Measurements from ENCODE around the gene CTU2. TPM values are rescaled to one million over a fixed set of nuclear protein-coding genes. Genes with fewer than 3 reads are reported as not detected.

Gene CTU2
- polyA plus RNA-seq, 2 donors = 10.4 to 11.0 TPM

- H3K27me3 ChIP-seq (ENCODE audit: control insufficient read depth in 1 of 2, insufficient read depth in 2 of 2, low read length in 2 of 2) = no peaks in the 10 kb centered on the region
- H3K9me3 ChIP-seq (ENCODE audit: control insufficient read depth in 2 of 2, insufficient read depth in 1 of 2, low read depth in 1 of 2, low read length in 1 of 2) = no peaks in the 10 kb centered on the region
- 85 to 87% methylated on average over 32 of the region's 32 CpGs for WGBS, 2 donors
- H3K4me1 ChIP-seq (ENCODE audit: control insufficient read depth in 2 of 2, insufficient read depth in 2 of 2, low read length in 1 of 2) = no peaks in the 10 kb centered on the region
- H3K4me3 ChIP-seq (ENCODE audit: low read depth in 1 of 2, low read length in 2 of 2) = no peak overlapping the region
- peaks cover 10 to 69% of the 10 kb centered on the region in 2 donors for H3K36me3 ChIP-seq (ENCODE audit: control insufficient read depth in 2 of 2, insufficient read depth in 2 of 2, low read length in 1 of 2)
- no peak overlapping the region for H3K27ac ChIP-seq (ENCODE audit: low read depth in 2 of 2, low read length in 1 of 2)
Observed at GRCh38 chr16:88725609-88726407, 19.5 kb downstream of the CTU2 start.

DNA sequence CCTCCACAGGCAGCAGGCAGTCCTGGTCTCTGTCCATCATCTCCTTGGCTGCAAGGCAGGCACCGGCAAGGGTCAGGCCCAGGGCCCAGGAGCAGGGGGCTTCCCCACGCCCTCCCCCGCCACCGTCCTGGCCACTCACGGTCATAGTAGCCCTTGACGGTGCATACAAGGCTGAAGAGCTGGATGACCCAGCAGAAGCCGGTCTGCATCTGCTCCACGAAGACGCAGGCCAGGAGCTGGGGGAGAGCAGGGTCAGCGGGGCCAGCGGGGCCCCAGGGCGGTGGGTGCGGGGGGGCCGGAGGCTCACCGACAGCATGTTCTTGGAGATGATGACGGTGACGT lies 20.1 kb downstream of the CTU2 start:
- WGBS, 2 donors = 87 to 90% methylated on average over 17 of the region's 17 CpGs
- Histone ChIP-seq H3K4me3 (ENCODE audit: low read depth in 1 of 2, low read length in 2 of 2) (no peak overlapping the region), H3K27me3 (ENCODE audit: control insufficient read depth in 1 of 2, insufficient read depth in 2 of 2, low read length in 2 of 2) (no peaks in the 10 kb centered on the region), H3K9me3 (ENCODE audit: control insufficient read depth in 2 of 2, insufficient read depth in 1 of 2, low read depth in 1 of 2, low read length in 1 of 2) (no peaks in the 10 kb centered on the region), H3K4me1 (ENCODE audit: control insufficient read depth in 2 of 2, insufficient read depth in 2 of 2, low read length in 1 of 2) (no peaks in the 10 kb centered on the region), H3K36me3 (ENCODE audit: control insufficient read depth in 2 of 2, insufficient read depth in 2 of 2, low read length in 1 of 2) (peaks cover 5 to 69% of the 10 kb centered on the region in 2 donors), H3K27ac (ENCODE audit: low read depth in 2 of 2, low read length in 1 of 2) (no peak overlapping the region)

- no peaks in the 10 kb centered on the region for H3K9me3 ChIP-seq (ENCODE audit: control insufficient read depth in 2 of 2, insufficient read depth in 1 of 2, low read depth in 1 of 2, low read length in 1 of 2)
- H3K36me3 ChIP-seq (ENCODE audit: control insufficient read depth in 2 of 2, insufficient read depth in 2 of 2, low read length in 1 of 2) = peaks cover 4 to 68% of the 10 kb centered on the region in 2 donors
- no peak overlapping the region for H3K4me3 ChIP-seq (ENCODE audit: low read depth in 1 of 2, low read length in 2 of 2)
- H3K4me1 ChIP-seq (ENCODE audit: control insufficient read depth in 2 of 2, insufficient read depth in 2 of 2, low read length in 1 of 2) = no peaks in the 10 kb centered on the region
- no peak overlapping the region for H3K27ac ChIP-seq (ENCODE audit: low read depth in 2 of 2, low read length in 1 of 2)
- 94% methylated on average over 28 of the region's 28 CpGs for WGBS, 2 donors
- H3K27me3 ChIP-seq (ENCODE audit: control insufficient read depth in 1 of 2, insufficient read depth in 2 of 2, low read length in 2 of 2) = no peaks in the 10 kb centered on the region
Observed at GRCh38 chr16:88726981-88727380, 20.7 kb downstream of the CTU2 start.

DNA sequence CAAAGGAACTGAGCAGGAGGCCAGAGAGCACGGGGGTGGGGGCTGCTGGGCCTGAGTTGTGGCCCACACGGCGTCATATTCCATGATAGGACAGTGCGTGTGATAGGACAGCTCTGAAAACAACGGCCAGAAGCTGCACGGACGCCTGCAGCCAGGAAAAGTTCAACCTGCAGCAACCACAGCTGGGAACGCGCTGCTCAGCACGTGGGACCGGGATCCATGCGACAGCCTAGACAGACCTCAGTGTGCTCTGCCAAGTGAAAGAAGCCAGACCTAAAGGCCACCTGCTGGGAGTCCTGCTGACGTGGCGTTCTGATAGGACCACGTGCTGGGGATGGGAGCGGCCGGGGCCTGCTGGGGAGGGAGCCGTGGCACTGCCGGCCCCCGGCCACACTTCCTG lies 21.6 kb downstream of the CTU2 start:
- Histone ChIP-seq H3K36me3 (ENCODE audit: control insufficient read depth in 2 of 2, insufficient read depth in 2 of 2, low read length in 1 of 2) (peaks cover 4 to 69% of the 10 kb centered on the region in 2 donors), H3K4me1 (ENCODE audit: control insufficient read depth in 2 of 2, insufficient read depth in 2 of 2, low read length in 1 of 2) (no peaks in the 10 kb centered on the region), H3K4me3 (ENCODE audit: low read depth in 1 of 2, low read length in 2 of 2) (no peak overlapping the region), H3K9me3 (ENCODE audit: control insufficient read depth in 2 of 2, insufficient read depth in 1 of 2, low read depth in 1 of 2, low read length in 1 of 2) (no peaks in the 10 kb centered on the region), H3K27ac (ENCODE audit: low read depth in 2 of 2, low read length in 1 of 2) (no peak overlapping the region), H3K27me3 (ENCODE audit: control insufficient read depth in 1 of 2, insufficient read depth in 2 of 2, low read length in 2 of 2) (no peaks in the 10 kb centered on the region)
- WGBS, 2 donors = 77 to 81% methylated on average over 20 of the region's 20 CpGs

- H3K4me1 ChIP-seq (ENCODE audit: control insufficient read depth in 2 of 2, insufficient read depth in 2 of 2, low read length in 1 of 2) = no peaks in the 10 kb centered on the region
- no peak overlapping the region for H3K27ac ChIP-seq (ENCODE audit: low read depth in 2 of 2, low read length in 1 of 2)
- H3K9me3 ChIP-seq (ENCODE audit: control insufficient read depth in 2 of 2, insufficient read depth in 1 of 2, low read depth in 1 of 2, low read length in 1 of 2) = no peaks in the 10 kb centered on the region
- WGBS, 2 donors = 87 to 88% methylated on average over 34 of the region's 34 CpGs
- no peak overlapping the region for H3K4me3 ChIP-seq (ENCODE audit: low read depth in 1 of 2, low read length in 2 of 2)
- H3K36me3 ChIP-seq (ENCODE audit: control insufficient read depth in 2 of 2, insufficient read depth in 2 of 2, low read length in 1 of 2) = peaks cover 7 to 74% of the 10 kb centered on the region in 2 donors
- H3K27me3 ChIP-seq (ENCODE audit: control insufficient read depth in 1 of 2, insufficient read depth in 2 of 2, low read length in 2 of 2) = no peaks in the 10 kb centered on the region
Observed at GRCh38 chr16:88730632-88731607, 24.6 kb downstream of the CTU2 start.

DNA sequence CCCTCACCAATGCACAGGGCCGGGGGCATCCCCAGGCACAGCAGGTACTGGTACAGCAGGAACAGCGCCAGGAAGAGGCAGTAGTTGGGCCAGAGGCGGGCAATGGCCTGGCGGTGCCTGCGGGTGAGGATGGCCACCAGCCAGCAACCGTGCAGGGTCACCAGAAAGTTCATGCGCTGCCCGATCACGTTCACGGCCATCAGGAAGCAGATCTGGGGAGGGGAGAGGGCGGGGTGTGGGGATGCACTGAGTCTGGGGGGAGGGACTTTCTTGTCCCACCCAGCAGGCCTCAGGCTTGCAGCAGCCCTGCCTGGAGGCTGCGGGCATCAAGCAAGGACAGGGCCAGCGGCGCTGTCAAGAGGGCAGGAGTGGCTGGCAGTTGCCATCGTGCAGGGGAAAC lies 25.4 kb downstream of the CTU2 start:
- Histone ChIP-seq H3K9me3 (ENCODE audit: control insufficient read depth in 2 of 2, insufficient read depth in 1 of 2, low read depth in 1 of 2, low read length in 1 of 2) (no peaks in the 10 kb centered on the region), H3K36me3 (ENCODE audit: control insufficient read depth in 2 of 2, insufficient read depth in 2 of 2, low read length in 1 of 2) (peaks cover 2 to 69% of the 10 kb centered on the region in 2 donors), H3K27me3 (ENCODE audit: control insufficient read depth in 1 of 2, insufficient read depth in 2 of 2, low read length in 2 of 2) (no peaks in the 10 kb centered on the region), H3K4me3 (ENCODE audit: low read depth in 1 of 2, low read length in 2 of 2) (no peak overlapping the region), H3K27ac (ENCODE audit: low read depth in 2 of 2, low read length in 1 of 2) (no peak overlapping the region), H3K4me1 (ENCODE audit: control insufficient read depth in 2 of 2, insufficient read depth in 2 of 2, low read length in 1 of 2) (no peaks in the 10 kb centered on the region)
- WGBS, 2 donors = 72 to 73% methylated on average over 15 of the region's 15 CpGs

DNA sequence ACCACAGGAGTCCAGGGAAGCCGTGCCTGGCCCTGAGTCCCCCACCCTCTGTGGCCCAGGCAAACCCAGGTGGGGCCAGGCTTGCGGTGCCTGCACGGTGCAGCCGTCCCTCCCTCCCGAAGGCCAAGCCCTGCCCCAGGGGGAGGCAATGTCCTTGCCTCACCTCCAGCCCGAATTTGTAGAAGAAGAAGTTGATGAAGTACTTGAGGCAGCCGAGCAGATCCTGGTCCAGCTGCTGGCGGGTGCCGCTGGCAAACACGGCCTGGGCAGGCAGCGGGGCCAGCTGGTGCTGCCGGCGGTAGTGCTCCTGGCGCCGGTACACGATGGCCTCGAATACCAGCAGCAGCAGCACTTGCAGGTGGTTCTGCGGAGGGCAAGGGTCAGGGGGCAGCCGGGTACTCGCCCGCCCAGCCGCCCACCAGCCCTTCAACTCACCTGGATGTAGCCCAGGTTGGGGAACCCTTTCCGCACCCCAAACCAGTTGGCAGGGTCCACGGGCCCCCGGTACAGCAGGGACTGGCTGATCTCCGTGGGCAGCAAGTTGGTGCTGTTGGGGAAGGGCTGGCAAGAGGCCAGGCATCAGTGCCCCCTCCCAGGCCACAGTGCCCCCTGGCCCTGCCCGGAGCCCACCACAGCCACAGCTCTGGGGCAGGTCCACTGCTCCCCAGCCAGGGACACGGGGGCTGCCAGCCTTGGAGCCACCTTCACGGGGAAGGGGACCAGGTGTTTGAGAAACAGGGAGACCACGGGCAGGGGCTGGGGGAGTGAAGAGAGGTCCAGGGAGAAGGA lies 26.1 kb downstream of the CTU2 start:
- Histone ChIP-seq H3K27me3 (ENCODE audit: control insufficient read depth in 1 of 2, insufficient read depth in 2 of 2, low read length in 2 of 2) (no peaks in the 10 kb centered on the region), H3K4me1 (ENCODE audit: control insufficient read depth in 2 of 2, insufficient read depth in 2 of 2, low read length in 1 of 2) (peaks cover 0 to 2% of the 10 kb centered on the region in 2 donors), H3K9me3 (ENCODE audit: control insufficient read depth in 2 of 2, insufficient read depth in 1 of 2, low read depth in 1 of 2, low read length in 1 of 2) (no peaks in the 10 kb centered on the region), H3K36me3 (ENCODE audit: control insufficient read depth in 2 of 2, insufficient read depth in 2 of 2, low read length in 1 of 2) (peaks cover 2 to 66% of the 10 kb centered on the region in 2 donors), H3K4me3 (ENCODE audit: low read depth in 1 of 2, low read length in 2 of 2) (no peak overlapping the region), H3K27ac (ENCODE audit: low read depth in 2 of 2, low read length in 1 of 2) (no peak overlapping the region)
- WGBS, 2 donors = 67 to 73% methylated on average over 29 to 30 of the region's 30 CpGs

DNA sequence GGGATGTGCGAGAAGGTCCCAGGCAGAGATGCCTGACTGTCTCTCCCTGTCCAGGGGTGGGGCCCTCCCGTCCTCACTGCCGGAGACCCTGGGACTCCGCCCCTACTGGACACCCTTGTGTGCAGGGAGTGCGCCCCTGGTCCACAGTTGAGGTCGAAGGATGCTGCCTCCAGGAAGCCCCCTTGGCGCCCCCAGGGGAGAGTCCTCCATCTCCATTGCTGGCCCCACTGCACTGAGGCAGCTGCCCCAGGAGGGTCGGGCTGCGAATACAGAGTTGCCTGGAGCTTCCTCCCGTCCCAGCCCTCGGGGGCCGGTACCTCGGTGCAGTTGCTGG lies 26.6 kb downstream of the CTU2 start:
- 85% methylated on average over 13 of the region's 13 CpGs for WGBS, 2 donors
- Histone ChIP-seq H3K4me1 (ENCODE audit: control insufficient read depth in 2 of 2, insufficient read depth in 2 of 2, low read length in 1 of 2) (peaks cover 0 to 7% of the 10 kb centered on the region in 2 donors), H3K36me3 (ENCODE audit: control insufficient read depth in 2 of 2, insufficient read depth in 2 of 2, low read length in 1 of 2) (peaks cover 2 to 66% of the 10 kb centered on the region in 2 donors), H3K27ac (ENCODE audit: low read depth in 2 of 2, low read length in 1 of 2) (no peak overlapping the region), H3K9me3 (ENCODE audit: control insufficient read depth in 2 of 2, insufficient read depth in 1 of 2, low read depth in 1 of 2, low read length in 1 of 2) (no peaks in the 10 kb centered on the region), H3K27me3 (ENCODE audit: control insufficient read depth in 1 of 2, insufficient read depth in 2 of 2, low read length in 2 of 2) (no peaks in the 10 kb centered on the region), H3K4me3 (ENCODE audit: low read depth in 1 of 2, low read length in 2 of 2) (no peak overlapping the region)

- H3K4me1 ChIP-seq (ENCODE audit: control insufficient read depth in 2 of 2, insufficient read depth in 2 of 2, low read length in 1 of 2) = peaks cover 0 to 8% of the 10 kb centered on the region in 2 donors
- peaks cover 2 to 69% of the 10 kb centered on the region in 2 donors for H3K36me3 ChIP-seq (ENCODE audit: control insufficient read depth in 2 of 2, insufficient read depth in 2 of 2, low read length in 1 of 2)
- WGBS, 2 donors = 83 to 85% methylated on average over 25 to 27 of the region's 27 CpGs
- H3K27me3 ChIP-seq (ENCODE audit: control insufficient read depth in 1 of 2, insufficient read depth in 2 of 2, low read length in 2 of 2) = no peaks in the 10 kb centered on the region
- H3K27ac ChIP-seq (ENCODE audit: low read depth in 2 of 2, low read length in 1 of 2) = no peak overlapping the region
- H3K4me3 ChIP-seq (ENCODE audit: low read depth in 1 of 2, low read length in 2 of 2) = no peak overlapping the region
- no peaks in the 10 kb centered on the region for H3K9me3 ChIP-seq (ENCODE audit: control insufficient read depth in 2 of 2, insufficient read depth in 1 of 2, low read depth in 1 of 2, low read length in 1 of 2)
Observed at GRCh38 chr16:88733630-88734360, 27.5 kb downstream of the CTU2 start.
